ENCODE measurements around the gene FOXK1.
A peak's percentile ranks its signal among the peaks of the same experiment; 100 is the strongest.

Gene FOXK1

DNA sequence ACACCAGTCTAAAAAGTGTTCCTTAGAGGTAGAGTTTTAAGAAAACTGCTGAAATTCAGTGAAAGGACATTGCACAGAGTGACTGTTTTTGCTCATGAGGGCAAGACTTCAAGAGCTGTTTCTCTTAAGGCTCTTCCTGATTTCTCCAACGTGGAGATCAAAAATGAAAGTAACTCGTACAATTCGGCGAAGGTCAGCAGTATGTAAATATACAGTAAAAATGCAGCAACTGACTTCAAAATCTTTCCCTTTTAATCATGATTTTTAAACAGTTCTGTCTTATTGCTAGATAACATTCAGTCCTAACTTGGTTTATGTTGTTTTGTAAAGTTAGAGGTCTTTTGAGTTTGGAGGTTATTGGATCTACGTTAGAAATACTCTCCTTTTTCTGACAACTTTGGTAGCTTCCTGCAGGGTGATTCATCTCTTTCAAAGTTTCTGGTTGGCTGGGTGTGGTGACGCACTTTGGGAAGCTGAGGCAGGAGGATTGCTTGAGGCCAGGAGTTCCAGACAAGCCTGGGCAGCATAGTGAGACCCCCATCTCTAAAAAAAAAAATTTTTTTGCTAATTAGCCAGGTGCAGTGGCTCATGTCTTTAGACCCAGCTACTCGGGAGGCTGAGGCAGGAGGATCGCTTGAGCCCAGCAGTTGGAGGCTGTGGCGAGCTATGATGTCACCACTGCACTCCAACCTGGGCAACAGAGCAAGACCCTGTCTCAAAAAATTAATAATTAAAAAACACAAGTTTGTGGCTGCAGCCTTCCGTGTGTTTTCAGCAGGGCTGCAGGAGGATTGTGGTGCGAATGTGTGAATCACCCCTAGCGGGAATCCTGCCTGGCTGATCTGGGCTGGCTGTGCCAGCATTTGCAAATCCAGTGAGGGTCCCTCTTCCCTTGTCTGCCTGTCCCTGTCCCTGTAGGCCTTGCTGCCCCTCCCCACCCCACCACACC lies 64.2 kb downstream of the FOXK1 start:
- DNase-seq: no peak

- DNase-seq: no peak
Measured at GRCh38 chr7:4747013-4747412, 64.9 kb downstream of the FOXK1 start.

DNA sequence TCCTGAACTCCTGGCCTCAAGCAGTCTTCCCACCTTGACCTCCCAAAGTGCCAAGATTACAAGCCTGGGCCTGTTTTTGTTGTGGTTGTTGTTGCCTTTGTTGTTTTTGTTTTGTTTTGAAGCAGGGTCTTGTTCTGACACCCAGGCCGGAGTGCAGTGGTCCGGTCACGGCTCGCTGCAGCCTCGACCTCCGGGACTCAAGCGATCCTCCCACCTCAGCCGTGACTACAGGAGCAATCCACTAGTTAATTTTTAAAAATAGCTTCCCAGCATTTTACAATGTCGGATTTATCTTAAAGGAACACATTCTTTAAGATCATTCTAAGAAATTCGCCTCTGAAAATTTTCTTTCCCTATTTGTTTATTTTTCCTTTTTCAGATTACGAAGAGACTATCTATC lies 65.7 kb downstream of the FOXK1 start:
- DNase-seq: no peak

- DNase-seq: no peak
Measured at GRCh38 chr7:4748231-4748681, 66.2 kb downstream of the FOXK1 start.

DNA sequence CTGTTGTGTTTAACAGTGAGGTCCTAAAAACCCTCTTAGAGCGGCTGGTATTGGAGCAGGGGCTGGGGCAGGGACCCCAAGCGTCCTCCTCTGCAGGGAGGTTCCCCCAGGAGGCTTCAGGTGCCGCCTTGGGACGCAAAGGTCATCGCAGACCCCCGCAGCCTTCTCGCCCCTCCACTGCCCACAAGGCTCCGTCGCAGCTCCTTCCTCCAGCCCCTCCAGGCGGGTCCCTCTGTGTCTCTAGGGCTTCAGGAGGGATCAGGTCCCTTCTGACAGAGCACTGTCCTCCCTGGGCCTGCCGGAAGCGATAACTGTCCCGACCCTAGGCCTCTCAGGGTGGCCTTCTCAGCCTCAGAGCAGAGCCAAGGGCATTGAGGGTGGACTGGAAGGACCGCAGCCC lies 67.3 kb downstream of the FOXK1 start:
- no peak for DNase-seq

DNA sequence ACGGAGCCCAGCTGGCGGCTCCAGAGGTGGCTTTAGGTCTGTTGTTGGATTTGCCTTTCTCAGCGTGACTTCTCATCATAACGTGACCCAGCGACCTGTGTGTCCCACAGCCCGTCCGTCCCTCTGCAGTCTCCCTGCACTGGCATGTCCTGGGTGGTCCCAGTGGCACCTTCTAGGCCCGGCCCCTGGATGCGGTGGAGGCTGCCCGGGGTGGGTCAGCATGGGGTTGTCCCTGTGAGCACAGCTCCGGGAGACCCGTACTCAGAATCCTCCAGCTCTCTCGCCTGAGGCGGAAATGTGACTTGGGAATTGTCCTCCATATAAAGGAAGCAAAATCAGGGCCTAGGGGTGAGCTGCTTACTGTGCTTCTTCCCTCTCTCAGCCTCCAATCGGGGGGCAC lies 67.7 kb downstream of the FOXK1 start:
- no peak for DNase-seq

DNA sequence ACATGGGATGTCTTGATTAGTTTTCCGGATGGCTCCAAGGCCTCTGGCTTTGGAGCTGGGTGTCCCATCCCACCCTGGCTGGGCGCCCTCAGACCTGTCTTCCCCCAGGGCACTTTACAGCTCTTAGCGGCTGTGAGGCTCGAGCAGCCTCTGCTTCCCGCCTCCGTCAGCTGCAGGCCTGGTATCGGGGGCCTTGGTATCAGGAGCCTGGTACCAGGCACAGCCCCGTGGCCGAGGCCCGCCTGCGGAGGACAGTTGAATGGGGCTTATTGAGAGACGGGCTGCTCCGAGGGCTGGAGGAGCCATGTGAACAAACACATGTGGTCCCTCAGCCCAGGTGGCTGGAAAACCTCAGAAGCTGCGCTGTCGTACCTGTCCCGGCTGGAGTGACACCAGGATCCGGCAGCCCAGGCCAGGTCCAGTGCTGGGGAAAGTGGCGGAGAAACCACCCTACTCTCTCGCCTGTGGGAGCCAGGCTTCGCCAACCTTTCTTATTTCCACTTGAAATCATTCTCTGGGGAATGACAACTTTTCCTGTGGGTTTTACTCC lies 69.4 kb downstream of the FOXK1 start:
- no peak for DNase-seq

GRCh38 chr7:4753598-4754432 lies 71.7 kb downstream of the FOXK1 start:
- DNase-seq: peak; percentile 81

GRCh38 chr7:4754433-4755010 lies 72.4 kb downstream of the FOXK1 start:
- no peak for DNase-seq

DNA sequence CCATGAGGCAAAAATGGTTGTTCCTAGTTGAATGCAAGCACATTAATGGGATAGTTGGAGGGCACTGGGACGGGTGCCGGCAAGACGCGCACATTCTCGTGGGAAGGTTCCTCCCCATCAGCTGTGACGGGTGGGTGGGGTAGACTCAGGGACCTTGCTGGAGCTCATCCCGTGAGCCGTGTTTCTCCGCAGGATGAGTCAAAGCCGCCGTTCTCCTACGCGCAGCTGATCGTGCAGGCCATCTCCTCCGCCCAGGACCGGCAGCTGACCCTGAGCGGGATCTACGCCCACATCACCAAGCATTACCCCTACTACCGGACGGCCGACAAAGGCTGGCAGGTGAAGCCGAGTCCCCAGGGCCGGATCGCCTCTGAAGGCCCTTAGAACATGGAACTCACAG lies 73.0 kb downstream of the FOXK1 start:
- no peak for DNase-seq

- no peak for DNase-seq
Measured at GRCh38 chr7:4758111-4758510, 76.0 kb downstream of the FOXK1 start.

DNA sequence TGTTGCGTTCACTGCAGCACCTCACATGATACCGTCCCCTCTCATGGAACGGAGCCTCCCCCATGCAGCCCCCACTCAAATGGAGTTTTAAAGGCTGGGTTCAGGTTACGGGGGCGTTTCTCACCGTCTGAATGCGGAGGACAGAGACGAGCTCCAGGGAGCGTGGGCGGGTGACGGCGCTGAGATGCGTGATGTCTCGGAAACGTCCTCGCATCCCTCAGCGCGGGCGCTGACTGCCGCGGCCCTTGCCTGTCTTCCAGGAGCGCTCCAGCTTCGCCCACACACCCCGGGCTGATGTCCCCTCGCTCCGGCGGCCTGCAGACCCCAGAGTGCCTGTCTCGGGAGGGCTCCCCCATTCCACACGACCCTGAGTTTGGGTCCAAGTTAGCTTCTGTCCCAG lies 76.7 kb downstream of the FOXK1 start:
- no peak for DNase-seq

DNA sequence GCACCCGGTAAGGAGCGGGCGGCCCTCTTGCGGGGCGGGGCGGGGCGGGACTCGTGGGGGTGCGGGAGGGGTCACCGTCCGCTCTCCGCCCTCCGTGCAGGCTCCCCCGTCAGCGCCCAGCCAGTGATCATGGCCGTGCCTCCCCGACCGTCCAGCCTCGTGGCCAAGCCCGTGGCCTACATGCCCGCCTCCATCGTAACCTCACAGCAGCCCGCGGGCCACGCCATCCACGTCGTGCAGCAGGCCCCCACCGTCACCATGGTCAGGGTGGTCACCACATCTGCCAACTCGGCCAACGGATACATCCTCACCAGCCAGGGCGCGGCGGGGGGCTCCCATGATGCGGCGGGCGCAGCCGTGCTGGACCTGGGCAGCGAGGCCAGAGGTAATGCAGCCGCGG lies 77.1 kb downstream of the FOXK1 start:
- no peak for DNase-seq

DNA sequence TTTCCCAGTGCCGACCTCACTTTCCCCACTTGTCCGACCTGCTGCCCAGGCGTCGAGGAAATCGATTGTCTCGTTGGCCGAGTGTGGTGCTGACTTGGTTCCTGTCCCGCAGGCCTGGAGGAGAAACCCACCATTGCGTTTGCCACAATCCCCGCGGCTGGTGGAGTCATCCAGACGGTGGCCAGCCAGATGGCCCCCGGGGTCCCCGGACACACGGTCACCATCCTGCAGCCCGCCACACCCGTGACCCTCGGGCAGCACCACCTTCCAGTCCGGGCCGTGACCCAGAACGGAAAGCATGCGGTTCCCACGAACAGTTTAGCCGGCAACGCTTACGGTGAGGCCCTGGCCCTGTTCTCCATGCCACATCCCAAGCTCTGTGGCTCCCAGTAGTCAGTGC lies 78.9 kb downstream of the FOXK1 start:
- DNase-seq: no peak

- no peak for DNase-seq
Measured at GRCh38 chr7:4762121-4763055, 80.3 kb downstream of the FOXK1 start.

DNA sequence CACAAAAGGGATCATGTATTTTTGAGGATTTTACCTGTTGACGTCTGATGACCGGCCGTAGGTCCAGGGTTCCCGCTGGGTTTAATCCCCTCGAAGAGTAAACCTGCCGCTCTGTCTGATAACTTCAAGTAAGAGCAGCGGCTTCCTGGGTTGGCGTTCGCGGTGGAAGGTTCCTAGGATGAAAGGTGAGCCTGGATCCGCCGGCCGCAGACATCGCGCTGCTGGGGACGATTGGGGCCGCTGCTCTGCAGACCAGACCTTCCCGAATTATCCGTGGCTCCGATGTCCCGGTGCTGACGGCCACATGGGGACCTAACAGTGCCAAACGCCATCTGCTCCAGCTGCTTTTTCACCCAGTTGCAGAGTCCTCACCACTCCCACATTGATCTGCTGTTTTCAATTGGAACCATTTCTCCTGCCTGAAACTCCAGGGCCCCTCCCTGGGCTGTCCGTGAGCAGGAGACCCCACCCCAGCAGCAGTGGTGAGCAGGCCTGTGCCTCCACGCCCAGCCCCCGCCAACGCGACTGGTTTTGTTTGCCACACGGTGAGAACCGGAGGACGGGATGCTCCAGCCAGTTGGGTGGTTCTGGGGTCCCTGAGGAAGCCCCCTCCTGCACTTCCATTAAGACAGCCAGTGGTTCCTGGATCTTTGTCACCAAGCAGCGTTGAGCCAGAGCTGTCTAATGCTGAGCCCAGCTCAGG lies 81.1 kb downstream of the FOXK1 start:
- DNase-seq: no peak

DNA sequence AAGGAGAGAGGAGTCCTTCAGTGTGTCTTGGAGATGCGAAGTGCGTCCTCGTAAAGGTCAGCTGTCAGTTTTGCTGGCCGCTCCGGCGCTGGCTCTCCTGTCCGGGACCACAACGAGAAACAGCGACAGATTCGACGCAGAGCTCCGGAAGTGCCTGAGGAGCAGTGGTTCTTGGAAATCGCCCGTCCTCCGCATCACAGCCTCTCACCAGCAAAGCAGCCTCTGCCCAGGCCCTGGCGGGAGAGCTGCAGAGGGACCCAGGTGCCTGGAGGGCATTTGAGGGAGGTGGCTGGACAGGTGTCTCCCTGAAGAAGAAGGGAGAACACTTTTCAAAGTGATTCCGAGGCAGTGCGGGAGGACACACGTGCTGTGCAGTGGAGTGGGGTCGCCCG lies 81.7 kb downstream of the FOXK1 start:
- DNase-seq: no peak

DNA sequence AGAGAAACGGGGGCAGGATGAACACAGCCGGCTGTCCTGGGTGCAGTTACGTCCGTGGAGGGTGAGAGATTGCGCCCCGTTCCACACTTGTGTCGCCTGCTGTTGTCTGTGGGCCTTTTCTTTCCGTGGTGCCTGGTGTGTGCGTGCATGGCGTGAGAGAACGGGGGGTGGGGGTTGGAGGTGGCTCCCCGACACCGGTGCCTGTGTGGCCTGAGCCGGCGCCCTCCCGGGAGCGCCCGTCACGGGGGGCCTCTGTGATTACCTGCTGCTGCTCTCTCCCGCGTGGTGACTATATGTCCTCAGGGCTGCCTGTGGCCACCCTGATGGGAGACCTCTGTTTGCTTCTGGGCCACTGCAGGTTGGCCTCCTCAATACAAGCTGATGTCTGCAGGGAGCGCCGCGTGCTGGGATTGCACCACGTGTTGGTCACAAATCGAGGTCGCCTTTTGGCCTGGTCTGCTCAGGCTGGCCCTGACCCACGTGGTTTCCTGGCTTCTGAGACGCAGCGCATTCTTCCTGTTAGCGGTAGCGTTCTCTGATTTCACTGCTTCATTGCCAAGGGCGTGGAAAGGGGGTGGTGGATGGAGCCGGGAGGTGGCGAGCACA lies 82.4 kb downstream of the FOXK1 start:
- DNase-seq: no peak

- DNase-seq: no peak
Measured at GRCh38 chr7:4765776-4766490, 83.8 kb downstream of the FOXK1 start.
